ENCODE measurements around the gene TSKU.
"Not testable (repeated sequence)": the region's sequence is repeated elsewhere in the genome, so short reads cannot be mapped to it uniquely, and the experiment has no call there.

The TSKU gene

GRCh38 chr11:76803023-76803422 lies 19.9 kb downstream of the TSKU start:
- DNase-seq: no peak

- peak; percentile 72 to 80 for DNase-seq
Measured at GRCh38 chr11:76803811-76804600, 20.9 kb downstream of the TSKU start.

- DNase-seq: peak; percentile 61 to 71
Measured at GRCh38 chr11:76805206-76805913, 22.2 kb downstream of the TSKU start.

GRCh38 chr11:76806131-76806530 lies 23.0 kb downstream of the TSKU start:
- no peak for DNase-seq

GRCh38 chr11:76806608-76807205 lies 23.6 kb downstream of the TSKU start:
- no peak for DNase-seq

GRCh38 chr11:76807206-76807875 lies 24.2 kb downstream of the TSKU start:
- DNase-seq: peak; percentile 84 to 86

GRCh38 chr11:76808171-76808570 lies 25.0 kb downstream of the TSKU start:
- no peak for DNase-seq

GRCh38 chr11:76808996-76809395 lies 25.8 kb downstream of the TSKU start:
- DNase-seq: no peak

- DNase-seq: peak; percentile 58 to 69
Measured at GRCh38 chr11:76810151-76810853, 27.1 kb downstream of the TSKU start.

GRCh38 chr11:76811259-76811658 lies 28.1 kb downstream of the TSKU start:
- DNase-seq: no peak

- no peak for DNase-seq
Measured at GRCh38 chr11:76814414-76814813, 31.3 kb downstream of the TSKU start.

GRCh38 chr11:76815678-76816077 lies 32.5 kb downstream of the TSKU start:
- not testable (repeated sequence) for DNase-seq

- DNase-seq: no peak
Measured at GRCh38 chr11:76820184-76820566, 37.0 kb downstream of the TSKU start.

- DNase-seq: not testable (repeated sequence)
Measured at GRCh38 chr11:76821396-76821795, 38.2 kb downstream of the TSKU start.

- DNase-seq: no peak
Measured at GRCh38 chr11:76822406-76822805, 39.2 kb downstream of the TSKU start.

GRCh38 chr11:76823481-76824028 lies 40.4 kb downstream of the TSKU start:
- no peak for DNase-seq

GRCh38 chr11:76824083-76824939 lies 41.2 kb downstream of the TSKU start:
- no peak for DNase-seq

- DNase-seq: no peak
Measured at GRCh38 chr11:76824980-76825725, 42.0 kb downstream of the TSKU start.

- no peak for DNase-seq
Measured at GRCh38 chr11:76825726-76826396, 42.7 kb downstream of the TSKU start.

- DNase-seq: not testable (repeated sequence)
Measured at GRCh38 chr11:76826508-76826907, 43.4 kb downstream of the TSKU start.

Measured in activated CD4-positive, alpha-beta T cell treated with anti-CD3 and anti-CD28 coated beads, Interleukin-2, amount 50 U/mL, for 48 hours (primary cell).